GM18907 (cell line): ENCODE data around the gene NIPBL.
"Not testable (repeated sequence)": the region's sequence is repeated elsewhere in the genome, so short reads cannot be mapped to it uniquely, and the experiment has no call there.

Experiments
- ATAC-seq: cut with Tn5 transposase; IDR thresholded peaks from one replicate; pipeline ENCODE4 v1.9.1; 2021; ENCODE audit warnings: mild to moderate bottlenecking, moderate library complexity; ENCODE audit not compliant: unreplicated experiment

The NIPBL gene

GRCh38 chr5:37082977-37083376 is 206.4 kb downstream of the NIPBL start:
- not testable (repeated sequence) for ATAC-seq

- not testable (repeated sequence) for ATAC-seq
These were observed 209.5 kb downstream of the NIPBL start for GRCh38 chr5:37086026-37086425.

- ATAC-seq: no peak
These were observed 210.1 kb downstream of the NIPBL start for GRCh38 chr5:37086466-37087173.

GRCh38 chr5:37088009-37088408 is 211.4 kb downstream of the NIPBL start:
- no peak for ATAC-seq

GRCh38 chr5:37090123-37090726 is 213.7 kb downstream of the NIPBL start:
- no peak for ATAC-seq

- ATAC-seq: no peak
These were observed 214.2 kb downstream of the NIPBL start for GRCh38 chr5:37090781-37091180.

GRCh38 chr5:37093795-37094194 is 217.2 kb downstream of the NIPBL start:
- not testable (repeated sequence) for ATAC-seq

- ATAC-seq: not testable (repeated sequence)
These were observed 222.7 kb downstream of the NIPBL start for GRCh38 chr5:37099267-37099666.

- ATAC-seq: no peak
These were observed 226.7 kb downstream of the NIPBL start for GRCh38 chr5:37103302-37103701.

- no peak for ATAC-seq
These were observed 232.8 kb downstream of the NIPBL start for GRCh38 chr5:37109338-37109737.

- ATAC-seq: no peak
These were observed 233.6 kb downstream of the NIPBL start for GRCh38 chr5:37110135-37110534.

GRCh38 chr5:37111426-37112382 is 235.1 kb downstream of the NIPBL start:
- peak; percentile 92 for ATAC-seq

- ATAC-seq: peak; percentile 41
These were observed 235.9 kb downstream of the NIPBL start for GRCh38 chr5:37112383-37112991.
